GM19193 (cell line): ENCODE data around the gene NDST1.
A peak's percentile ranks its signal among the peaks of the same experiment; 100 is the strongest.

Experiments
- POLR2A ChIP-seq: IDR thresholded peaks from 4 replicates; pipeline ENCODE4 v1.6.1; 2011; ENCODE audit not compliant: insufficient read depth, insufficient read length; ENCODE audit errors: extremely low read depth

NDST1 gene

DNA sequence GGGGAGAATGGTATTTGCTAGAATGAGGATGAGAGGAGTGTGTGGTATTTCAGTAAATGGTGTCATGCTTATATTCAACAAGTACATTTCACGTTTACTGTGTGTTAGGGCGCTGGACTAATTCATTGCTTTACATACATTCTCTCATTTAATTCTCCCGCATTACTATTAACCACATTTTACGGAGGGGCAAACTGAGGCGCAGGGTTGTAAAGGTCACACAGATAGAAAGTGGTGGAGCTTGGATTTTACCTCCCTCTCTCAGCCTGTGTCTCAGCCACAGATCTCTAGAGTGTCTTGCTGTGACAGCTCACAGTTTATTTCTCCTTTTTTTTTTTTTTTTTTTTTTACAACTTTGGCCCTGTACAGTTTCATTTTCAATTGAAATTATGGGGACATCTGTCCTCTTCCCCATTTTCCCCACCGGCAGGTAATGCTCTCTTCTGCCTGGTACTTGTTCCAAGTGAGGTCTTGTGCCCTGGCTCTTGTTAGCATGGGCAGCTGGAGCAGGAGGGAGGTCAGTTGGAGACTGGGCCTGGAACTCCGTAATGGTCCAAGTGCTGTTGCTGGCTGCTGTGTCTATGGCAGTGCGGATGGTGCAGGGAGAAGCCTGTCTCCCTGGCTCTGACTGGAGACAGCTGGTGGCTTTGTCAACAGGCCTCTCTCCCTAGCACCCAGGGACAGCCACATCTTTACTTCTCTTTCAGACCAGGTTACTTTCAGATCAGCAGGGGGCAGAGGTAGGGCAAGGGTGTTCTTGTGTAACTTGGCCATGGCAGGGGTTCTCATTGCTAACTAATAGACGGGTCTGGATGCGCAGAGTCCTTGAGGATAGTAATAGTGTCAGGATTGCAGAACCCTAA lies 20.5 kb upstream of the NDST1 start:
- no peak for TF ChIP-seq POLR2A

DNA sequence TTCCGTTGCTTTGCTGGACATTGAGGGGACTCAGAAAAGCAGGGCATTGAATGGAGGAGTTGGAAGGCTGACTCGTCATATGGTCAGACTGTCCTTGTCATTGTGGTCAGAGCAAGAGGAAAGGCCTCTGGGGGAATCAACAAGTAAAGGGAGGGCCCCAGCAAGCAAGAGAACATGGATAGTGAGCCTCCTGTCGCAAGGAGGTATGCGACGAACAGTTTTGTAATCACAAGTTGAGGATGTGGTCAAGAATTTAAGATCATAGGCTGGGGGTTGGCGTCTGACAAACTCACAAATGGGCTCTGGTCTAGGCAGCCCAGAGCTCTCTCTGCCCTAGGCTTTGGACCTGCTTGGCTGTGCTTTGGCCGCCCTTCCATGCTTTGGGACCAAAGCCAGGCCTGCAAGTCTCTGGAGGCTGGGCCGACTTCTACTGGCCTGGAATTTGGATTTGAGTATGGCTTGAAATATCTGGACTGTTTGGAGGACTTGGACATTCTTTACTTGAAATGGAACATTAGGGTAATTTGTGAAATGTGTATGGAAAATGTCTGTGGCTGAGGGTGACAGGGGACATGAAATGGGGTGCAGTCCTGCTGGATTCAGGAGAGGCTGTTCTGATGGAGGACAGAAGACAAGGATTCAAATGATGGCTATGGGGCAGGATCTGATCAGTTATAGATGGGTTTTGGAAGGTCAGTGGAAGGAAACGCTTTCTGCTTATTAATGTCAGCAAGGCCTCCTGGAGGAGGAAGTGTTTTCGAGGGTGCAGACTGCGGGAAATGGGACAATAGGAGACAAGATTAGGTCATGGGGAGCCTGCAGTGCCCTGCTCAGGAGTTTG lies 19.2 kb upstream of the NDST1 start:
- TF ChIP-seq POLR2A, result no peak

DNA sequence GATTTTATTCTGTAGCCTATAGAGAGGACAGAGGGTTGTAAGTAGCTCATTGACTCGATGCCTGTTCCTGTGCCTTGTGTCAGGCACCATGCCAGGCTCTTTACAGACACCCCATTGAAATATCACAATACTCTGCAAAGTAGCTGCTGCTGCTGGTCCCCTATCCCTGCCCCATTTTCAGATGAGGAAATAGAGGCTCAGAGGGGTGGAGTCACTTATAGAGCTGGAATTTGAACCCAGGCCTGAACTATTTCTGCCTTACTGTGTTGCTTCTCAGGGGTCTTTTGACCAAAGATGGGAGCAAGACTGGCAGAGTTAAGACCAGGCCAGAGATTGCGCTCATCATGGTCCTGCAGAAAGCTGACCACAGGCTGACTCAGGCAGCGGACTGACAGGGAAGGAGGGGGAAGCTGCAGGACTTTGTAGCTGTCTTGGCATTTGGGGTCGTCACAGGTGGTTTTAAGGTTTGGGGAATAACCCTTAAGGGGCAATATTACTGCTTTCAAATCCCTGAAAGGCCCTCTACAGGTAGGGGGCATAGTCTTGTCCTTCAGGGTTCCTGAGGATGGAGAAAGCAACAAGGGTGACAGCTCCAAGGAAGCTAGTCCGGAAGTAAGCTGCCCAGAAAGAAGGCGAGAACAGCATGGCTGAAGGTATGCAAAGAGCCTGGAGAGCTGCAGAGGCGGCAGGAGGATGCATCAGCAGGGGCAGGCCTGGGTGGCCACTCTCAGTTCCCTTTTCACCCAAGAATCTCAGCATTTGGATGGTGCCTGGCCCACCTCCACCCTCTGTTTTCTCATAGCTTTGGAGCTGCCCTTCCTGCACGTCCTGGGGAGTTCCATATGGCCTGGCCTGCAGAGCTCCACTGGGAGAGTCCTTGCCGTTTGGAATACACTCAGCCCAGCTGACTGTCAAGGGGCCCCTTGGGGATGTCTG lies 18.3 kb upstream of the NDST1 start:
- peak; percentile 30 for TF ChIP-seq POLR2A

DNA sequence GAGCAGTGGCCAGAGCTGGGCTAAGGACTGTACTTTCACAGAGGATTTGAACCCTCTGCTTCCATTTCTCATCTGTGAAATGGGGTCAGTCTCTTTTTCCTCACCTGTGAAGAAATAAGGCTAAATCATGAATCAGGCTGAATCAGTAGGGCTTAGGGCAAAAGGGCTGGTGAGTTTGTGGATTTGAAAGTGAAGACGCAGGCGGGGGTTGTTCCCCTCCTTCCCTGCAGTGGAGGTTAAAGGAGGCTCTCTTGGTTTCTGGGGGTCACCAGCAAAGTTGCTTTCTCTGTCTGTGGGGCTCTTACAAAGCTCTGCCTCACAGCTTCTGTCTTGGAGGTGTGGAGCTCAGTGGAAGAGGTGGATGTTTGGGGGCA lies 17.6 kb upstream of the NDST1 start:
- no peak for TF ChIP-seq POLR2A

DNA sequence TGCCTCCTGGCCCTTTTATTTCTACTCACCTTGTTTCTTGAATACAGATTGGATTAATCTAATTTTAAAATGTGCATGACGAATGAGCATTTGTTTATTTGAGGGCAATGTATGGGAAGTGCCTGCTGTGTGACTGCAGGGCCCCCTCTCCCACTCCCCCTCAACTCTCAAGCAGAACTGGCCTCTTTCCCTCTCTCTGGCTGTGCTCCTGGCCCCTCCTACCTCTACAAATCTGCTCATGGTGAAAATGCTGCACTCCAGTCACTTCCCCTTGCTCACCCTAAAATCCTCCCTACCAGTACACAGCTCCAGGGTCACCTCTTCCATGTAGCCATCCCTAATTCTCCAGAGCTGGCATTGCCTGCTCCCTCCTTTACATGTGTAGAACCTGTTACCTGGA lies 17.2 kb upstream of the NDST1 start:
- no peak for TF ChIP-seq POLR2A

DNA sequence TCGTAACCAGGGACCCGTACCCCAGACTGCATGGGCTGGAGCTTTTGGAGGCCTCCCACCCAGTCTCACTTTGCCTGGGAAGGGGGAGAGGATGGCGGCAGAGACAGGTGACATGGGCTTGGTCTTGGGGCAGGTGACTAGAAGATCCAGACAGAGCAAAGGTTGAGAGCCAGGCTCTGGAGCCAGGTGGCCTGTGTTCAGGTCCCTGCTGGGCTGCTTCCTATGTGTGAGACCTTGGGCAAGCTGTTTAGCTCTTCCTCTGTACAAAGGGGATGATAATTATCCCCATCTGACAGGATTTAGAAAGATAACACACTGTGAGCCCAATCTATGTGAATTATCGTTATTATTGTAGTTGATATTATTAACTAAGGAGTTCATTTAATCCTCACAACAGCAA lies 16.1 kb upstream of the NDST1 start:
- TF ChIP-seq POLR2A, result no peak

DNA sequence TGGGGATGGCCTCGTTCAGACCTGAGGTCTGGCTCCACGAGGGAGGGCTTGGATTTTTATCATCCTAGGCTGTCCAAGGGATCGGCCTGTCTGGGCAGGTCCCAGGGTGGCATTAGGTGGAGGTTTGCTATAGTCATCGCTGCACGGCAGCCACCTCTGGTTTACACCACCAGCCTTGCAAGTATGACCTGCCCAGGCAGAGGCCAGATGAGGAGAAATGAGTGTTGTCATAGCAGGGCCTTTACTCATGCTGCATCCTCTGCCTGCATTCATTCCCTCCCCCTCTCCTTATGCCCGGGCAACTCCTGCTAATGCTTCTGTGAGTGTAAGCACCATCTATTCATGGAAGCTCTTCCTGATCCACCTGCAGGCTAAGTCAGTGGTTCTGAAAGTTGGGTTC lies 15.3 kb upstream of the NDST1 start:
- TF ChIP-seq POLR2A, result no peak

DNA sequence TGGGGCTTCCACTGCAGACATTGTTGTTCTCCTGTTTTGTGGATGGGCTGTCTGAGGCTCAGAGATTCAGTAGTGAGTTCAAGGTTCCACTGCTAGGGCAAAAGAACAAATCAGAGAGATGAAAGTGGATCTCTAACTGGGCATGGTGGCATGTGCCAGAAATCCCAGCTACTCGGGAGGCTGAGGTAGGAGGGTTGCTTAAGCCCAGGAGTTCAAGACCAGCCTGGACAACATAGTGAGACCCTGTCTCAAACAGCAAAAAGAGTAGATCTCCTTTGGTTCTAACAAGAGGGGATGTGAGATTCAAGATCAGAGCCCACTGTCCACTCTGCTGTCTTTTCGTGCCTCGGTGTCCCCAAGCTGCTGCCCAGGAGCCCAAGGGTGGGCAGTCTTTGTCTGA lies 11.8 kb upstream of the NDST1 start:
- no peak for TF ChIP-seq POLR2A

DNA sequence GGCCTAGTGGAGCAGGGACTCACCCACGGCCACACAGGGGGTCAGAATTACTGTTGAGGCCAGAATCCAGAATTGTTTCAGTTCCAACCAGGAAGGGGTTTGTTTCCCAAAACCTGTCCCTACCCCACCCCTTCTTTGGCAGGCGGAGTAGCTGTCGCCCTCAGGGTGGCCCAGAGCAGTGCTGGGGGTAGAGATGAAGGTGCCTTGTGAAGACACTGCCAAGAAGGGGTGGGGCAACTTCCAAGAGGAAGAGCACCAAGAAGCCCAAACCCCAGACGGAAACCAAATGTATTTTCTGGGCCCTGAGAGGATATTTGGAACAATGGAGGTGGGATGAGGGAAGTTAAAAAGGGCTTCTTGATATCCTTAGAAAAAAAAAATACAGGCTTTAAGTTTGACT lies 11.4 kb upstream of the NDST1 start:
- no peak for TF ChIP-seq POLR2A

DNA sequence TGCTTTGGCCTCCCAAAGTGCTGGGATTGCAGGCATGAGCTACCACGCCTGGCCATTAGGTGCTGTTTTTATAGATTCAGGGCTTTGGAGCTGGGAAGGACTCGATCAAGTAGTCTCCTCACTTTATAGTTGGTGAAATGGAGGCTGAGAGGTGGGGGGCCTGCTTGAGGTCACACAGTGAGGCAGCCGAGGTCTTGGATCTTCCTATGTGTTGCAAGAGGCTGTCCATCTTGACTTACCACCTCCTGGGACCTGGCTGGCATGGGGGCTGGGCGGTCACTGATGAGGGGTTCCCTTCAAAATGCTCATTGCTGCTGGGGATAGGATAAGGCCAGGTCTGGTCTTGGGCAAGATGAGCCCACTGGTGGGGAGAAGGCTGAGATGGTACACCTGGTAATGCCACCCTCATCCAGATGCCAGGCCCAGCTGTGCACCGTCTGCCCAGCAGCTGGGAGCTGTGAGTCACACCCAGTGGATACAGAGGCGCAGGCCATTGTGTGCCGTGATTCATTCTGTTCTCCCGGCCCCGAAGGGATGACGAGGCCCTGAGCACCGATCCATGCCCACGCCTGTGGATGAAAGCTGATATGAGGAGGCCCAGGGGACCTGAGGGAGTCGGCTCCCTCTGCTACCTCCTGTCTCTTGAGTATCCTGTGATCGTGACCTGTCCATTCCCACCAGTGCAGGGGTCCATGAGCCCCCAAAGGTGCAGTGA lies 10.5 kb upstream of the NDST1 start:
- no peak for TF ChIP-seq POLR2A

DNA sequence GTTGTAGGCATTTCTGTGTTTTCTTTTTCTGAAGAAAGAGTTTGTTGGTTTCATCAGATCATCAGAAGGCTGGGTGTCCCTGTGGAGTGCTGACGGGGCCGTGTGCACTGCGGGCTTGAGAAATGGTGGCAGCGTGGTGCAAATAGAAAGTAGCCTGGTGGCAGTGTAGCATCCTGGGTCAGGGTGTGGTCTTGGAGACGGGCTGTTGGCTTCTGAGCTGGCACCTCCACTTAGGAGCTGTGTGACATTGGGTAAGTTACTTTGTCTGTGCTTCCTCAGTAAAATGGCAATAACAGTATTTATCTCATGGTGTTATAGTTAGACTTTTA lies 10.0 kb upstream of the NDST1 start:
- no peak for TF ChIP-seq POLR2A

DNA sequence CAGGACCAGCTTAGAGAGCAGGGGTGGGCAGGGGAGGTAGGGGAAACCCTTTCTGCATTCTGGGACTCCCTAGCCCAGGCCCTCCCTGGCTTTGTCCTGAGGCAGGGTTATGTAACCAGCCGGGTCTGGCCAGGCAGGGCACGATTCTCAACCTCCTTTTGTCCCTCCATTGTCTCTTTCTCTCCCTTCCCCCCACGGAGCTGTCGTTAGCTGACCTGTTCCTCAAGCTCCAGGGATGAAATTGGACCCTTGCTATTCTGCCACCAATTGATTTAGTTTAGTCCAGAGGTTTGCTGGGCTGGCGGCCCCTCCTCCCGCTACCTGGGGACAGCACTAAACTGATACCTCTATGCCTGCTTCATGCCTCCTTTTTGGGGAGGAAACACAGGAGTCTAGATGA lies 9.4 kb upstream of the NDST1 start:
- TF ChIP-seq POLR2A, result no peak

DNA sequence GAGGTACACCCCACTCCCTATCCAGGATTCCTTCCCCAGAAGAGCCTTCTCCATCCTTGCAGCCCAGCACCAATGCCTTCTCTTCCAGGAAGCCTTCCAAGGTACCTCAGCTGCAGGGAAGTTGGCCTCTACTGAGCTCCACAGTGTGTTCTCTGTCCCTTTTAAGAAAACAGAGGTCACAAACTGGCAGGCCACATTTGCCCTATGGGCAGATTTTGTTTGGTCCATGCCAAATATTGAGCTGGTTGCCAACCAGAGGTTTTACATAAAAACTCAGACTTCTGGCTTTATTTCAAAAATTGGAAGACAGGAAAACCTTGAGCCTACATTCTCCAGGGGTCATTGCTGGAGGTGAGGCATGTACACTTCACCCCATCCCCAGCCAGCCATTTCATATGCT lies 9.0 kb upstream of the NDST1 start:
- TF ChIP-seq POLR2A, result no peak

DNA sequence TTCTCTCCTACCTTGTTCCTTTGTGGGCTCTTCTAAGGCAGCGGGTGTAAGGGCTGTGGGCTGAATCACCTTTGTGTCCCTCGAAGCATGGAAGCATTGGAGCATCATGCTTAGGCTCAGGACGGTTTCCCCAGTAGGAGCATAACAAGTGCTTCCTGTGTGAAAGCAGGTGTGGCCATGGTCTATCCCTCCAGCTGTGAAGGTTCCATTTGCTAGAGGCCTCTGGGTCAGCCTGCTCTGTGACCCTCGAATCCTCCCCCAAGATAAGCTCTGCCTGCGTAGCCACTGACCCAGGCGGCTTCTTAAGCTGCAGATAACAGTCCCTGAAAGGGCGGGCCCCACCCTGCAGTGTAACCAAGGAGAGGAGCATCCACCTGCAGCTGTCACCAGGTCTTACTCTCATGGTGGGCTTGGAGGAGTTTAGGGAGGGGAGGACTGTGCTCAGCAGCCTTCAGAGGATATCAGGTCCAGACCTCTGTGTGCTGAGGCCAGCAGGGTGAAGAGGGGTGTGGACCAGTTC lies 8.4 kb upstream of the NDST1 start:
- TF ChIP-seq POLR2A, result no peak

DNA sequence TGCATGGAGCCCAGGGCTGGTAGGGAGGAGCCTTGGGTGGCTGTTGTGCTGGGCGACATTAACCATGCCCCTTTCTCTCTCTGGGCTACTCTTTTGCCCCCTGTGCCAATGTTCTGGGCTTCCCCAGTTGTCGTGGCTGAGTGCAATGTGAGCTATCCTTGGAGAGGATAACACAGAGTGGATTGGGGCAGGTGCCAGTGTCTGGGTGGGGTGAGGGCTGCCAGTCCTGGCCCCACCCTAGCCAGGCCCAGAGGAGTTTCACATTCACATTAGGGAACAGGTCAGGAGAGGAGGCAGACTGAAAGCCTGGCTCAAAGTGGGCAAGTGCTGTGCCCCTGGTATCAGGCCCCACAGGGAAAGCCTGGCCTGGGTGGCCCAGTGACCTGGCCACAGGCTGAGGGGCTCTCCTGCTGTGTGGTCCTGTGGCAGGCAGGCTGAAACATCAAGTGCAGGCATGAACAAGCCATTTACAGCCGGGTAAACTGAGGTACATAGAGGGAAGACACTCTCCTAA lies 7.5 kb upstream of the NDST1 start:
- TF ChIP-seq POLR2A, result no peak

DNA sequence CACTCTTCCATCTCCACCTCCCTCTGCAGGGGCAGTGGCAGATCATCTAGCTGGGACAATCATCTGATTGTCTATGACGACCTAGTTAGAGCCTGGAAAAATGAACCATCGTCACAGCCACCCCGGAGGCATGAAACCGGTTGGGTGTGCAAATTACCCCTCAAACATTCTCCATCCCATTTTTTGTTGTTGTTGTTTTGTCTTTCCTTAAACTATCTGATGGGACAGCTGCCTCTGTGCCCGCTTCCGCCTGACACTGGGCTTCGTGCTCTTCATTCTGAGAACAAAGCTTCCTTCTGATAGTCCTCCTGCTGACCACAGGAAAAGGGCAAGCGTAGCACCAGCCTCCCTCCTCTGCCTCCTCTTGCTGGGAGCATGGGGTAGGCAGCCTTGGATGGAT lies 7.0 kb upstream of the NDST1 start:
- no peak for TF ChIP-seq POLR2A
